NCI-H2107 treated with DMSO at 0.1 percent for 48 hours (cell line): ENCODE results near the gene MAPT.

ENCODE experiments used
- DNase-seq: peaks from one replicate; lab custom pipeline; 2025; ENCODE audit not compliant: unreplicated experiment; lab: John Stamatoyannopoulos, UW

The MAPT gene

GRCh38 chr17:46026166-46027047 lies 132.1 kb downstream of the MAPT start:
- no peak for DNase-seq

DNA sequence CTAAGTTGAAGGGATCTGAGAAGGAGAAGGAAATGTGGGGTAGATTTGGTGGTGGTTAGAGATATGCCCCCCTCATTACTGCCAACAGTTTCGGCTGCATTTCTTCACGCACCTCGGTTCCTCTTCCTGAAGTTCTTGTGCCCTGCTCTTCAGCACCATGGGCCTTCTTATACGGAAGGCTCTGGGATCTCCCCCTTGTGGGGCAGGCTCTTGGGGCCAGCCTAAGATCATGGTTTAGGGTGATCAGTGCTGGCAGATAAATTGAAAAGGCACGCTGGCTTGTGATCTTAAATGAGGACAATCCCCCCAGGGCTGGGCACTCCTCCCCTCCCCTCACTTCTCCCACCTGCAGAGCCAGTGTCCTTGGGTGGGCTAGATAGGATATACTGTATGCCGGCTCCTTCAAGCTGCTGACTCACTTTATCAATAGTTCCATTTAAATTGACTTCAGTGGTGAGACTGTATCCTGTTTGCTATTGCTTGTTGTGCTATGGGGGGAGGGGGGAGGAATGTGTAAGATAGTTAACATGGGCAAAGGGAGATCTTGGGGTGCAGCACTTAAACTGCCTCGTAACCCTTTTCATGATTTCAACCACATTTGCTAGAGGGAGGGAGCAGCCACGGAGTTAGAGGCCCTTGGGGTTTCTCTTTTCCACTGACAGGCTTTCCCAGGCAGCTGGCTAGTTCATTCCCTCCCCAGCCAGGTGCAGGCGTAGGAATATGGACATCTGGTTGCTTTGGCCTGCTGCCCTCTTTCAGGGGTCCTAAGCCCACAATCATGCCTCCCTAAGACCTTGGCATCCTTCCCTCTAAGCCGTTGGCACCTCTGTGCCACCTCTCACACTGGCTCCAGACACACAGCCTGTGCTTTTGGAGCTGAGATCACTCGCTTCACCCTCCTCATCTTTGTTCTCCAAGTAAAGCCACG lies 133.0 kb downstream of the MAPT start:
- no peak for DNase-seq

DNA sequence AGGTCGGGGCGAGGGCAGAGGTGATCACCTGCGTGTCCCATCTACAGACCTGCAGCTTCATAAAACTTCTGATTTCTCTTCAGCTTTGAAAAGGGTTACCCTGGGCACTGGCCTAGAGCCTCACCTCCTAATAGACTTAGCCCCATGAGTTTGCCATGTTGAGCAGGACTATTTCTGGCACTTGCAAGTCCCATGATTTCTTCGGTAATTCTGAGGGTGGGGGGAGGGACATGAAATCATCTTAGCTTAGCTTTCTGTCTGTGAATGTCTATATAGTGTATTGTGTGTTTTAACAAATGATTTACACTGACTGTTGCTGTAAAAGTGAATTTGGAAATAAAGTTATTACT lies 133.6 kb downstream of the MAPT start:
- no peak for DNase-seq

DNA sequence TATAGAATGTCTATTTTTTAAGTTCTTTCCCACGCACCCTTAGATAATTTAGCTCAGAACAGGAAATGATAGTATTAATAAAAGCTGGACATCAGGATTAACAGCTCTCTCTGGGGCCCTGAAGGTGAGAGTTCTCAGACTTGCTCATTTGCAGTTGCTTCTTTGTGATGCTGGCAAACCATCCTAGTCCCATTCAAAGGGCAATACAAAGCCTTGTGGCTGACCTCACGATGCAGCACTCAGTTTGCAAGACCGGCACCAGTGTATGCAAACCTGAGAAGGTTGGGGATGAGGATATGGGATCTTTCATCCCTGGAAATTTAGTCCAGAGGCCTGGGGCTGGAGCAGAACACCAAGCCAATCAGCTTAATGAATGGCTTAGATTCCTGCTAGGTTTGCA lies 134.0 kb downstream of the MAPT start:
- DNase-seq, result no peak

DNA sequence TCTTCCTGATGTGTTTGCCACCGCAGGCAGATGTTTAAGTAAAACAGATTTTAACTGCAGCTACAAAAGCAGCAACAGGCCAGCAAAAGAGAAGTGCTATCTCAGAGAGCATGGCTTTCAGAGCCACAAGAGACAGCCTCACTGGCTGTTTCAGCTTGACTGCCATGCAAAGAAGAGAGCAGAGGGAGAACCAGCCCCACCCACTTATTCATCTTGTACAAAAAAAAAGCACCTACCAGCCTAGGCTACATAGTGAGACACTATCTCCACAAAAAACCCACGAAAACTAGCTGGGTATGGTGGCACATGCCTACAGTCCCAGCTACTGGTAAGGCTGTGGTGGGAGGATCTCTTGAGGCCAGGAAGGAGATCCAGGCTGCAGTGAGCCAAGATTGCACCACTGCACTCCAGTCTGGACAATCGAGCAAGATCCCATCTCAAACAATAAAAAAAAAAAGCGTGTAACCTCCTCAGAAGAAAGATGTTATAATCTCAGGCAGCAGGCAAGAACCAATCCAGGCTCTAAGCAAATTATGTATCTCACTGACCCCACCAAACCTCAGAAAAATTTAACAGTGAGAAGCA lies 134.7 kb downstream of the MAPT start:
- no peak for DNase-seq

DNA sequence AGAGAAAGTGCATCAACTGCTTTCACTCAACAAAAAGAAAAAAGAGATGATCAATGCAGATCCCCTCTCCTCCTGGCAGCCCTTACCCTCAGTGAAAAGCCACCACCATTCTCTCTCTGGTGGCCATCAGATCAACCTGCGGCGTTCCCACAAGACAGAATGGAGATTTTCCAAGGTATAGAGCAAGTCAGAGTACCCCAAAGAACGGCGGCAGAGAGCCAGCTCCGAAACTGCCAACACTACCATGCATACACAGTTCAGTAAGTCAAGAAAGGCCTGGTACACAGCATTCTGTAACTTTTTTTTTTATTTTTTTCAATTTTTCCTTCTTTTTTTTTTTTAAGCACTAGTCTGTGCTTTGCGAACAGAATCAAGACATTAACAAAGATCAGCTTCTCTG lies 135.3 kb downstream of the MAPT start:
- no peak for DNase-seq

DNA sequence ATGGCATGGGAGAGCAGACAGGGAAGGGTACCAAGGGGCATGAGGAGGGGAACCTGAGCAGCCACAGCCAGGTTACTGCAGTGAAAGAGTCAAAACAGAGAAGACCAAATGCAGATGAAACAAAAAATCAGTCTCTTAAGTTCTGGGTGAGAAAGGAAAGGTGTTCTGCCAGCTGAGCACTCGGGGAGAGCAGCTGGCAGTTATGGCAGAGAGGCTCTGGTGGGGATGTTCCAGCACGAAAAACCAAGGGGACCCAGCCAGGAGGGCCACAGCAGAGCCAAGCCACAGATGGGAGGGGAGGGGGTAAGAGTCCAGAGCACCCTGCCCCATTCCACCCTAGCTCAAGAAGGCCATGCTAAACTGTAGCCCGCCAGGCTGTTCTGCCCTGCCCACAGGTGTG lies 136.4 kb downstream of the MAPT start:
- no peak for DNase-seq

DNA sequence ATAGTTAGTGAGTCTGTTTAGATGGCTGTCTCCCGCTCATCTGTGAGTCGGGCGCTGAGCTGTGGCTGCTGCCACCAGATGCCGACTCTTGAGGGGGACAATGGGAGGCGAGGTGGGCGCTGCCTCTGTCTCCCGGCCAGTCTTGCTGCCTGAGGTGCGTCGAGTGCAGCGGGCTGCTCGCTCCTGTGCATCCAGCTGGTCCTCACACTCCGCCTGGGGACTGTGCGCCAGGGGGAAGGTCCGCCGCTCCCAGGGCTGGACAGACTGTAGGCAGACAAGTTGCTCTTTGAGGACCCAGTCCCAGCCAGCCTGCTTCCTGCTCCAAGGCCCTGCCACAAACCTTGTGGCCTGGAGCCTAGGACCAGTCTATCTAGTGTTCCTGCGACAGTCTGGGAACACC lies 137.1 kb downstream of the MAPT start:
- DNase-seq, result no peak

DNA sequence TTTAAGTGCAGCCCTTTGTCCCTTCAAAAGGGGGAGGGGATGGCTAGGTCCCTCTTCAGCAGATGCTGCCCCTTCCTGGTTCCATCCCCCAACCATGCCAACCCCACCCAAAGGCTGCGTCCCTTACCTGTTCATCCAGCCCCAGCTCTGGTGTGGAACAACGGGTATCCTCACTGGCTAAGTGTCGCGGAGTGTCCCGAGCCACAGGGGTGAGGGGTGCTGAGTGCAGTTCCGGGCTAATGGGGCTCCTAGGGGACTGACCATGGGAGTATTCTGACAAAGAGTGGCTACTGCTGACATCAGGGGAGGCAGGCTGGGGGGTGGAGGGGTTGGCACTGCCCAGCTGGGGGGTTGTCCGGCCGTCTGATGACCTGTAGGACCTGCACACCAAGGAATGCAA lies 137.6 kb downstream of the MAPT start:
- DNase-seq, result no peak

GRCh38 chr17:46032909-46033308 lies 138.6 kb downstream of the MAPT start:
- DNase-seq, result no peak

- no peak for DNase-seq
Observed at GRCh38 chr17:46033392-46033791, 139.0 kb downstream of the MAPT start.

DNA sequence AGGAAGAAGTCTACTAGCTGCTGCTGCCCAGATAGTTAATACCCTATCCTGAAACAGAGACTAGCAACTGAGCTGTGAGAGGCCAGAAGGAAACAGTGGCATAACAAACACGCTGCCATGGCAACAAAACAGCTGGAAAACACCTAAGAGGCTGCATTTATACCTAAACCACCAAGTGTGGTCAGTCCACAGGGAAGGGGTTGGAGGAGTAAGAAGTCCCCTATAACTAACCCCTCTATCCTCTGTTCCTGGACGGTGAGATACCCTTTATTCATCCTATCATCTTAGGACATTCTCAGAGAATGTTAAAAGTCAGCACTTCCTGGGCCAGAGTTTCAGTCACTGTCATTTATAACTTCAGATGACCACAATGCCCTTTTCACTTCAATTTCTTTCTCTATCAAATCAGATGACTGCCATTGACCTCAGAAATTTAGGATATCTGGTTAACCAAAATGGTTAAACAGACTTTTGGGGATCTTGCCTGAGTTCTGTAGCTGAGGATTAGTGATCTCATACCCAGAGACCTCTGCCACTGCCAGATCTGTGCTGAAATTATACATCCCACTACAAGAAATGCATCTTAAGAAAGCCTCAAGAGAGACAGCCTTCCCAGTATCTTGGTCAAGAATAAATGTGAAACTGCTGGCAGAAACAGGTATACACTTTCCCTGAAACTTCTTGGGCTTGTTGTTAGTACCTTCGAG lies 140.9 kb downstream of the MAPT start:
- no peak for DNase-seq

- DNase-seq, result no peak
Observed at GRCh38 chr17:46036491-46036890, 142.1 kb downstream of the MAPT start.

DNA sequence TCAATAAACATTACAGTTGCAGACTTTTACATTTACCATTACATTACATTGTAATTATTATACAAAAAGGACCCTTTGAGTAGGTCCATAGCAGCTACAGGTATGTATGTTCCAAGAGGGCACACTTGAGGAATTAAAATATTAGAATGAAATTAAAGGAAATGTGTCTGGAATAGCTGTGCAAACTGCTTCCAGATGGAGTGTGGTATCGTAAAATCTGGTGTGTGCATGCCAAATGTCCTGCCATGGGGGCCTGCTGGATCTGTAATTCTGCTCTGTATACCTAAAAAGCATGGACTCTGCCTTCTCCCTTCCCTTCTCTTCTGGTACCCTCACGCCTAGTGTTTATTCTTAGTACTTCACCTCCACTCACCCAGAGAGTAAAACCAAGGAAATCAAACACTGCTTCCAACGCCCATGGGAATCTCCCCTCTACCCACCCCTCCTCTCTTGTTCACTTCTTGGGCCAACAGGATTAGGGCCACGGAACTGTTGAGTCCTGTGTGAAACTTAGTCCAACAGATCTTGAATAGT lies 143.4 kb downstream of the MAPT start:
- DNase-seq, result no peak

- DNase-seq, result no peak
Observed at GRCh38 chr17:46038414-46038813, 144.1 kb downstream of the MAPT start.

DNA sequence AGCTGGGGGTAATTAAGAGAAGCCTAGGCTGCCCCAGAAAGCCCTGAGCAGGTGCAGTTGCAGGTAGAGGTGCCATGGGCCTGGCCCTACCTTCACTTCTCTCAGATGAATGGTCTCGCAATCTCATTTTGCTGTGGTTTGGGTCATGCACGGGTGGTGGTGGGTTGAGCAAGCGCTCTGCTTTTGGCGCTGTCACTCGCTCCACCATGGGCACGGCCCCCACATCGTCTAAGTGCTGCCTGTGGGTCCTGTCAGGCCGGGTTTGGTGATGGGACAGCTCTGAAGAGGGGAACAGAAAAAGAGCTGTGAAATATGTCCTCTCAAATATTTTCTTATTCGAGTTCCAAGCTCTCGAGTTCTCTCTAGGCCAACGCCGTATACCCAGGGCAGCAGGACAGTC lies 144.6 kb downstream of the MAPT start:
- DNase-seq, result no peak

DNA sequence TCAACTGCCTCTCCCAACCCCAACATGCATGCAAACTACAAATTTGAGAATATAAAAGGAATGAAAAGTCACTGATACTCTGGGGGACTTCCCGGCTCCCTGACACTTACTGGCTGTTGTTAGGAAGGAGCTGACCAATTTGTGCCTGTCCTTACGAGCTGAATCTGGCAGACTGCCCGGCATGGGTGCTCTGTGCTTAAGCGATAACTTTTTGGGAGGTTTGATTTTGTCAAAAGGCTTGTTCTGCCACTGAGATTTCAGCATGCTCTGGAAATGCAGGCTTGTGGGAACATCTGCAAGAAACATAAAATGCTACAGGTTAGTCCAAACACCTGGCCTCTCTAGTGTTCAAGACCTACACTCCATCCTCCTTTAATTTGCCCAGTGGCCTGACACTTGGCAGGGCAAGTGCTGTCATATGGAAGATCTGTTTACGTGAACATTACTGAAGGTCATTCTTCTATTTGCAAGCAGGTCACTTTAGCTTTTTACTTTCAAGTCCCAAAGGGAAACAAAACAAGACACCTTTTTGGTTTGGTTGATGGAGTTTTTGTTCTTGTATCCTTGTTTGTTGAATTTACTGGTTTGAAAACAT lies 145.3 kb downstream of the MAPT start:
- no peak for DNase-seq

DNA sequence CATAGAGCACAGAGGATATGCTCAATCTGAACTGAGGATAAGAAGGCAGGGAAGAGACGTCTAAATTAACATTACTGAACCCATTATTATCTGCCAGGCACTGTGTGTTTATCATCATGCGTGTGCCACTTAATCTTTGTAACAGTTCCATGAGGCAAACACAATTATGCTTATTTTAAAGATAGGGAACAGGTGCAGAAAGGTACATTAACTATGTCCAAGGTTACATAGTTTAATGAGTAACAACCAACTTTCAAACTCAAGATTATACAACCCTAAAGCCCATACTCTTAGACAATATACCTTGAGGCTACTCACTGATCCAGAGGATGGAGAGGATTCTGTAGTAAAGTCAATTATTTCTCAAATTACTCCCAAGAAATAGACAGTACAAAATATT lies 147.9 kb downstream of the MAPT start:
- DNase-seq, result no peak

DNA sequence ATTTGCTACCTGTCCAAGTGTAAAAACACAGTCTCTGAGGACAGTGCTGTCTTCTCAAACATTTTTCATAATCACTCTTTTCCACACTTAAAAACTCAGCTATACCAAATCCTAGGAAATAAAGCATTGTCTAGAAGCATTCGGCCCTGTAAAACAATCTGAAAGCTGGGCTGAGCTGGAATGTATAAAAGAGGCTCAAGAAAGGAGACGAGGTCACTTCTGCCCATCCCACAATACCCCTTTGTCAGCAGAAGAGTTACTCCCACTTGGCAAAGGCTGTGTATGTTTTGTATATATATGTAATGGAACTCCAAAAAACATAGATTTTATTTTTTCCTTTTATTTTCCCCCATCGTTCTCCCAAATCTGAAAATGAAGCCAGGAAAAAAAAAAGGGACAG lies 148.6 kb downstream of the MAPT start:
- DNase-seq, result no peak

- no peak for DNase-seq
Observed at GRCh38 chr17:46043606-46044005, 149.3 kb downstream of the MAPT start.
